ENCODE results near the gene INTS1. TPM values are rescaled to one million over a fixed set of nuclear protein-coding genes. Genes with fewer than 3 reads are reported as not detected.

Gene INTS1
- total RNA-seq, 4 donors from 2014 or later: 19.0 to 71.6 (median 23.8) TPM

DNA sequence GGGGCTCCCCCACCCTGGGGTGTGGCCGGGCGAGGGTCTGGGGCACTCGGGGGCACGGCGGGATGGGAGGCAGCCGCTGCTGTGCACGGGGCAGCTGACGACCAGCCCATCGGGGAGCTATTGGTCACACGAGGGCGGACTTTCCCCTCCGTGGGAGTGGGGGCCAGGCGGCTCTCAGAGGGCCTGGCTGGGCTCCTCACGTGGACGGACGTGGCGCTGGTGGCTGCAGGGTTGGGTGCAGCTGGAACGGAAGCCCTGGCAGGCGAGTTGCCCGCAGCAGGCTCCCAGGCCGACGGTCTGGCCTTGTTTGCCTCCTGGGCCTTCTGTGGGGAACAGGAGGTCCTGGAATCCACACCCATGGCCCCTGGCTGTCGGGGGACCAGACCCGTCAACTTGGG is 59.3 kb downstream of the INTS1 start:
- TF ChIP-seq, protein P1, sequence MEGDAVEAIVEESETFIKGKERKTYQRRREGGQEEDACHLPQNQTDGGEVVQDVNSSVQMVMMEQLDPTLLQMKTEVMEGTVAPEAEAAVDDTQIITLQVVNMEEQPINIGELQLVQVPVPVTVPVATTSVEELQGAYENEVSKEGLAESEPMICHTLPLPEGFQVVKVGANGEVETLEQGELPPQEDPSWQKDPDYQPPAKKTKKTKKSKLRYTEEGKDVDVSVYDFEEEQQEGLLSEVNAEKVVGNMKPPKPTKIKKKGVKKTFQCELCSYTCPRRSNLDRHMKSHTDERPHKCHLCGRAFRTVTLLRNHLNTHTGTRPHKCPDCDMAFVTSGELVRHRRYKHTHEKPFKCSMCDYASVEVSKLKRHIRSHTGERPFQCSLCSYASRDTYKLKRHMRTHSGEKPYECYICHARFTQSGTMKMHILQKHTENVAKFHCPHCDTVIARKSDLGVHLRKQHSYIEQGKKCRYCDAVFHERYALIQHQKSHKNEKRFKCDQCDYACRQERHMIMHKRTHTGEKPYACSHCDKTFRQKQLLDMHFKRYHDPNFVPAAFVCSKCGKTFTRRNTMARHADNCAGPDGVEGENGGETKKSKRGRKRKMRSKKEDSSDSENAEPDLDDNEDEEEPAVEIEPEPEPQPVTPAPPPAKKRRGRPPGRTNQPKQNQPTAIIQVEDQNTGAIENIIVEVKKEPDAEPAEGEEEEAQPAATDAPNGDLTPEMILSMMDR (IDR thresholded peaks at IDR 0.05; ENCODE audit: low read depth): no peak

DNA sequence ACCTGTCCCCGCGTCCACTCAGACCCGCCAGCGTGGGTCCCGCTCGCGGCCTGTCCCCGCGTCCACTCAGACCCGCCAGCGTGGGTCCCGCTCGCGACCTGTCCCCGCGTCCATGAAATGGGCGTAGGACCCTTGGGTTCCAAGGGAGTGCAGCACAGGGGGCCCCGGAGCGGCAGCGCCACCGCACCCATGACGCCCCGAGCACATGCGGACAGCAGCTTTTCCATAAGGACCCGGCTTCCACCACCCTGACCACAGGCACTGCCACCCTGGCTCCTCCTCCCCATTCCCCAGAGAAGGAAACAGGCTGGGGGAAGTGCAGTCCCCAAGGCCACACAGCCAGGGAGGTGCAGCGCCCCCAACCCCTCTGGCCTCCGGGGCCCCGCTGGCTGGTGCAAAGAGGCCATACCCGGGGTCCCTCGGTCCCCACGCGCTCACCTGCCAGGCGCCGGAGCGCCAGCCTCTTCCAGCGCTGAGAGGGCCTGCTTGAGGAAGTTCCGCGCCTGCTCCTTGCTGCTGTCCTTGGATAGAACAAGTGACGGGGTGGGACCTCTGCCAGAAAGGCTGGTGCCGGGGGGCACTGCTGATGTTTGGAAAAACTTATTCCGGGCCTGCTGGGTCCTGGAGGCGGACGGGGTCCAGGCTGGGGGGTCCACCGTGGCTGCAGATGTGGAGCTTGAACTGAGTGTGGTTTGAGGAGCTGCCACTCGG is 59.8 kb downstream of the INTS1 start:
- TF ChIP-seq, protein P1 (IDR thresholded peaks at IDR 0.05; ENCODE audit: low read depth): no peak

DNA sequence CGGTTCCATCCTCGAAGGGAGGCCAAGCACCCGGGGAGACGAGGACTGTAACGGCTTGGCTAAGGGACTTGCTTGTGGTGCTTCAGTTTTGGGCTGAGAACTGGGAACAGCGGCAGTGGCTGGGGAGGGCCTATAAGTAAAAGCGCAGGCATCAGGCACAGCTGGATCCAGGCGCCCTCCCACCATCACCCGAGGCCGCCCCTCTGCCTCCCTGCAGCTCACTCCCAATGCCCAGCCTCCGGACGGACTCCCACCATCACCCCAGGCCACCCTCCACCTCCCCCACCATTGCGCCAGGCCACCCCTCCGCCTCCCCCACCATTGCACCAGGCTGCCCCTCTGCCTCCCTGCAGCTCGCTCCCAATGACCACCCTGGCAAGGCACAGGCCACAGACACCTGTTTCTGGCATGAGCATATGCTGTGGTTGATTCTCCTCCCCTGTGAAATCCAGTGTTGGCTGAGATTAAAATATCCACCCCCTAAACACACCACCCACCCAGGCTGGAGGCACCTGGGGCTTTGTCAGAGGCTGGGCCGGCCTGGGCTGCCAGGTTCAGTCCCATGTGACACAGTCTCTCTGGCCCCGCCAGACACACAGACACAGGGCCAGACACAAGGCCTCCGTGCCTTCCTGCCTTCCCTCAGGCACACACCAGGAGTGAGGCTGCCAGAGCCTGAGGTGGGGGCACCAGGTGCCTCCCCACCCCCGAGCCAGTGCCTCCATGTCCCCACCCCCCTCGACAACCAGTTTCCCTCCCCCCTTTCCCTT is 61.6 kb downstream of the INTS1 start:
- TF ChIP-seq, protein P1 (IDR thresholded peaks at IDR 0.05; ENCODE audit: low read depth): no peak

DNA sequence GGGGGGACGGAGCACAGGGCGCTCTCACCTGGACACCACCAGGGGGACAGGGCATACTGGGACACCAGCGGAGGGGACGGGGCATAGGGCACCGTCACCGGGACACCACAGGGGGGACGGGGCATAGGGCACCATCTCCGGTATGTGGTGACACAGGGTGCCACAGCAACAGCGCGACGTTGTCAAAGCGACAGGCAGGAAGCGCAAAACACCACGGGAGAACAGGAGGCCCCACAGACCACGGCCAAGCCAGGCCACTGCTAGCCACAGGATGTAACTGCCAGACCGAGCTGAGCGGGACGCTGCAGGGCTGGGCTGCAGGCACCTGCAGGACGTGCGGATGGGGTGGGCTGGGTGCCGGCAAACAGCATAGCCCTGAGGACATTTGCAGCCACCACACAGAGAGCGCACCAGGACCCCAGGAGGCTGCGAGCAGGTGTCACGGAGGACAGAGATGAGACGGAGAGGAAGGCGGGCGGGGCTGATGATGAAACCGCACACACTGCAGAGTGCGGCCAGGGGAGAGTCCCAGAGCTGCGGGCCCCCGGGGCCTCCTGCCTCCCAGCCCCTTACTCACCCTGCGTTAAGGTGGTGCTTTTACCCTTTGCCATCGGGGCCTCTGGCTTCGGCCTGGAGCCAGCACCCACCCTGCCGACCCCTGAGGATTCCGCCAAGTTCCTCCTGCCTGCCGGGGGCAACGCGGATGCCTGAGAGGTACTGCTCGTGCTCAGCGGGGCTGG is 62.4 kb downstream of the INTS1 start:
- TF ChIP-seq, protein P1 (IDR thresholded peaks at IDR 0.05; ENCODE audit: low read depth): no peak

DNA sequence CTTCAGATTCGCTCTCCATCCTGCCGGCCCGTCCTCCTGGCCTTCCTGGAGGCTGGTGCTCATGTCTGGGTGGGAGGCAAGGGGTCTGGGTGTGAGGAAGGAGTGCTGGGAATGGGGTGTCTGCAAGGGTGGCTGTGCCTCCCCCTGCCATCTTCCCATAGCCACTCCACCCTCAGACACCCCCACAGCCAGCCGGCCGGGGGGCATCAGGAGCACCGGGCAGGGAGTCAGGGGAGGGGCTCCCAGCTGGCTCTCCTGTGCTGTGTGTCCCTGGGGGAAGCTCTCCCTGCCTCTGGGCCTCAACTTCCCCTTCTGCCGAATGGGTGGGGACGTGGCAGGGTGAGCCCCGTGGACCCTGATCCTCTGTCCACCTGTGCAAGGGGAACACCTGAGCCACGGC is 63.6 kb downstream of the INTS1 start:
- TF ChIP-seq, protein P1 (IDR thresholded peaks at IDR 0.05; ENCODE audit: low read depth): no peak

DNA sequence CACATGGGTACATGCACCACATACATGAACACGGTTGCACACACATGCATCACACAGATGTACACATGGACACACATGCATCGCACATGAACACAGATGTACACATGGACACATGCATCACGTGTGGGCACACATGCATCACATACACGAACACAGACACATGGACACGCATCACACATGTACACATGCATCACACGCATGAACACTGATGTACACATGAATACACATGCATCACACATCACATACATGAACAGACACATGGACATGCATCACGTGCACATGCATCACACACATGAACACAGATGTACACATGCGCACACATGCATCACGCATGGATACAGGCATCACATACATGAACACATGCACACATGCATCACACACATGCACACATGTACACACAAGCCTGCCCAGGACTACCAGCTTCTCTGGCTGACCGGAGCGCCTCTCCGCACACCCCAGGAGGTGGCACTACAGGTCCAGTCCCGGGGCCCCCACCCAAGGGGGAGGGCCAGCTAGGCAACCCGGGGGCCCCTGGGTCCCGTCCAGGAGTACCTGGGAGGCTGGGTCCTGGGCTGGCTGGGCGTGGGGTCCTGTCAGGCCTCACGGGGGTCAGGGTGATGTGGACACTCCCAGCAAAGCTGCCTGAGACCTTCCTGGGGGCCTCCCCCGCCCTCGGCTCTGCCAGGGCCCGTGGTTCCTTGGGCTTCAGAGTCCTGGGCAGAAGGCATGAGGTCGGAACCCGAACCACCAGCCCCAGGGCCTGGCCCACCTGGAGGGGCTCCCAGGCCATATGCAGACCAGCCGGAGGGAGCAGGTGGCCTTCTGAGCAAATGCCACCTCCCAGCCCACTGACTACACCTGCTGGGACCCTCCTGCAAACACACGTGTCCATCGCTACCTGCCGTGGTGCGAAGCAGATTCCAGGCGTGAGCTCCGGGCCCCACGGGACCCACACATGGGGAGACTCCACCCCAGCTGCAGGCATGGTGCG is 64.5 kb downstream of the INTS1 start:
- TF ChIP-seq, protein P1 (IDR thresholded peaks at IDR 0.05; ENCODE audit: low read depth): no peak

All from subcutaneous adipose tissue (tissue), 4 donors.